Prostate gland (tissue), 2 donors: Measurements from ENCODE around the gene TAS2R60.

ENCODE experiments used
- CTCF ChIP-seq, 4 experiments: fragments of 200-600 bp in 2 of 4; fragments of 450-650 bp in 2 of 4; sonication (generic) in 2 of 4; IDR thresholded peaks; 1 replicate in 3 of 4; 2 replicates in 1 of 4; pipeline ENCODE4 v1.5.1; 2016 to 2019; ENCODE audit warnings: antibody characterized with exemption in 4 of 4, mild to moderate bottlenecking in 2 of 4, moderate library complexity in 2 of 4
- POLR2A ChIP-seq: fragments of 450-650 bp; IDR thresholded peaks from one replicate; pipeline ENCODE4 v1.6.1; 2016; ENCODE audit warnings: antibody characterized with exemption, mild to moderate bottlenecking
- POLR2AphosphoS5 ChIP-seq: sonication (generic); formaldehyde crosslinking; IDR thresholded peaks from one replicate; pipeline ENCODE4 v1.6.1; 2017; ENCODE audit warnings: antibody characterized with exemption

- TF ChIP-seq POLR2A, result no peak
- no peak for TF ChIP-seq CTCF (IDR thresholded peaks at IDR 0.05)
- TF ChIP-seq POLR2AphosphoS5, result no peak
These were observed 43.6 kb upstream of the TAS2R60 start for GRCh38 chr7:143399642-143400041.
